ENCODE data around the gene TTBK1.

The TTBK1 gene

DNA sequence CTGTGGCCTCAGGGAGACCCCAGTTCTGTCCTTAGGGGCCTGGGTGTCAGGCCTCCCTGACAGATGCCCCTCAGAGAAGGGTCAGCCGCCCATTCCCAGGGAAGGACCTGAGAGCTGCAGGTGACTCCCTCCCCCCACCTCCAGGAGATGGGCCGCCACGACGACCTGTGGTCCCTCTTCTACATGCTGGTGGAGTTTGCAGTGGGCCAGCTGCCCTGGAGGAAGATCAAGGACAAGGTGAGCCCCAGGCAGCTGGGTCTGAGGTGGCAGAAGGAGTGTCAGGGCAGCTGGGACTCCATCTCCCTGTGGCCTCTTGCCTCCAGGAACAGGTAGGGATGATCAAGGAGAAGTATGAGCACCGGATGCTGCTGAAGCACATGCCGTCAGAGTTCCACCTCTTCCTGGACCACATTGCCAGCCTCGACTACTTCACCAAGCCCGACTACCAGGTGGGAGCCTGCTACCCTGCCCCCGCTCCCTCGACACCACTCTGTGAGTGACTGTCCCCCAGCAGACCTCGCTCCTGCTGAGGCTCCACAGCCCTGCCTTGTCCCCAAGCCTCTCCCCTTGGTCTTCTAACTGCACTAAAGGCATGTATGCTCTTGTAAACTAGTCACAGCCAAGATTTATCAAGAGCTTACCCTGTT, 12.2 kb downstream of the TTBK1 start:
- TF ChIP-seq, protein P1, sequence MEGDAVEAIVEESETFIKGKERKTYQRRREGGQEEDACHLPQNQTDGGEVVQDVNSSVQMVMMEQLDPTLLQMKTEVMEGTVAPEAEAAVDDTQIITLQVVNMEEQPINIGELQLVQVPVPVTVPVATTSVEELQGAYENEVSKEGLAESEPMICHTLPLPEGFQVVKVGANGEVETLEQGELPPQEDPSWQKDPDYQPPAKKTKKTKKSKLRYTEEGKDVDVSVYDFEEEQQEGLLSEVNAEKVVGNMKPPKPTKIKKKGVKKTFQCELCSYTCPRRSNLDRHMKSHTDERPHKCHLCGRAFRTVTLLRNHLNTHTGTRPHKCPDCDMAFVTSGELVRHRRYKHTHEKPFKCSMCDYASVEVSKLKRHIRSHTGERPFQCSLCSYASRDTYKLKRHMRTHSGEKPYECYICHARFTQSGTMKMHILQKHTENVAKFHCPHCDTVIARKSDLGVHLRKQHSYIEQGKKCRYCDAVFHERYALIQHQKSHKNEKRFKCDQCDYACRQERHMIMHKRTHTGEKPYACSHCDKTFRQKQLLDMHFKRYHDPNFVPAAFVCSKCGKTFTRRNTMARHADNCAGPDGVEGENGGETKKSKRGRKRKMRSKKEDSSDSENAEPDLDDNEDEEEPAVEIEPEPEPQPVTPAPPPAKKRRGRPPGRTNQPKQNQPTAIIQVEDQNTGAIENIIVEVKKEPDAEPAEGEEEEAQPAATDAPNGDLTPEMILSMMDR (IDR thresholded peaks at IDR 0.05; ENCODE audit: extremely low read depth, missing control alignments): no peak
- no peak for DNase-seq (ENCODE audit: low spot score)

DNA sequence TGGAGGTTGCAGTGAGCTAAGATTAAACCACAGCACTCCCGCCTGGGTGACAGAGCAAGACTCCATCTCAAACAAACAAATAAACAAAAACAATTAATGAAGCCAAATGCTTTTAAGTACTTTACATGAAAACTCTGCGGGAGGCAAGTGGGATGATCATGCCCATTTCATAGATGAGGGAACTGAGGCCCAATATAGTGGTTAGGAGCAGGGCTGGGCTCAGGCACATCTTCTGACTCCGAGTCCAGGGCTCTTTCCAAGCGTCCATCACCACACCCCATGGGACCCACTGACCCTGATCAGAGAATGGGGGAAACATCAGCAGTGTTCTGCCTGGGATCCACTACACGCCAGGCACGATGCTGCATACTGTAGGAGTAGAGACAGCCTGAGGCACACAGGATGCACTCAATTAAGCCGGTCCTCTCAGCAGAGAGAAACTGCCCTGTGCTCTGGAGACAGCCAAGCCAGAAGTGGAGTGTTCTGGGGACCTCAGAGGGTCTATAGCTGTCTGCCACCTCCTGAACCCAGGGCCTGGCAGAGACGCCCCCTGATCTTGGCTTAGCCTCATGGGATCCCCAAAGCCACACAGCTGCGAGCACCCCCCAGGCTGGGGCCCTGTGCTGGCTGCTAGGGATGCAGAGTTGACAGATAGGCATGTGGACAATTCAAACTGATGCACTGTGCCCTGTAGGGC, 13.5 kb downstream of the TTBK1 start:
- no peak for DNase-seq (ENCODE audit: low spot score)
- TF ChIP-seq, protein P1 (IDR thresholded peaks at IDR 0.05; ENCODE audit: extremely low read depth, missing control alignments): no peak

DNA sequence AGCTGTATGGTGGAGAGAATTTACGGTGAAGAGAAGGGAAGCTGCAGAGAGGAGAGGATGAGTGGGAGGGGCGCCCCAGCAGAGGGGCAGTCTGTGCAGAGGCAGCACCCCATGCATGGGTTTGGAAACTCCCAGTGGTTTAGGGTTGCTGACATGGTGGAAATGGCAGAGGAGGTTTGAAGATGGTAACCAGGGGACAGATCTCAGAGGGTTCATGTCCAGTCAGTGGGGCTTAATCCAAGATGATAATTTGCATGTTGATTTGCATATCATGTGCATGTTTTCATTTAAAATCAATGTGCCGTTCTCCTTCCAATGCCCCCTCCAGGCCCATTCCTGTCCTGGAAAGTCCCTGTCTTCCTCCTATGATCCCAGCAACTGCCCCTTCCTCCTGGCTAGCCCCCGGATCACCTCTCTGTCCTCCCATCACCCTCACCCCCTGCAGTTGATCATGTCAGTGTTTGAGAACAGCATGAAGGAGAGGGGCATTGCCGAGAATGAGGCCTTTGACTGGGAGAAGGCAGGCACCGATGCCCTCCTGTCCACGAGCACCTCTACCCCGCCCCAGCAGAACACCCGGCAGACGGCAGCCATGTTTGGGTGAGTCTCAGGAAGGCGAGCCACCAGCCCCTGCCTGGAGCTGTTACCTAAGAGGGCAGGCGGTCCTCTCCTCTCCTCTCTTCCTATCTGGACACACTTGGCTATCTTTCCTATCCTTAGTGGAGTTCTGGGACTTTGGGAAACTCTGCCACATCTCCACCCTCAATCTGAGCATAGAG, 14.3 kb downstream of the TTBK1 start:
- TF ChIP-seq, protein P1 (IDR thresholded peaks at IDR 0.05; ENCODE audit: extremely low read depth, missing control alignments): no peak
- no peak for DNase-seq (ENCODE audit: low spot score)

DNA sequence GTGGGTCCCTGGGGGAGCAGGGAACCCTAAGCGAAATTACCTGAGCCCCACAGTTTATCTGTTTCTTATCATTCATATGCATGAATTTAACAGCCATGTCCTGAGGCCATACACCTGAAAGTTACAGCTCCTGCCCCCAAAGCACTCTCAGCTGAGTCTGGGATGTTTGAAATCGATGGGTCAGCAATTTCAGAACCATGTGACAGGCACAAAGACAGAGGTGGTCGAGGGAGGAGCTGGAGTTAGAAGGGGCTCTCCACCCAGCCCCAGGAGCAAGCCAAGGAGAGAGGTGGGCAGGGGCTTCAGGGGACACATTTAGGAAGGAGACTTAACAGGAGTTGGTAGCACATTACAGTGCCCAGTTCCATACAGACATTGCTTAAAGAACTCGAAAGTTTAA, 14.9 kb downstream of the TTBK1 start:
- TF ChIP-seq, protein P1 (IDR thresholded peaks at IDR 0.05; ENCODE audit: extremely low read depth, missing control alignments): no peak
- no peak for DNase-seq (ENCODE audit: low spot score)

DNA sequence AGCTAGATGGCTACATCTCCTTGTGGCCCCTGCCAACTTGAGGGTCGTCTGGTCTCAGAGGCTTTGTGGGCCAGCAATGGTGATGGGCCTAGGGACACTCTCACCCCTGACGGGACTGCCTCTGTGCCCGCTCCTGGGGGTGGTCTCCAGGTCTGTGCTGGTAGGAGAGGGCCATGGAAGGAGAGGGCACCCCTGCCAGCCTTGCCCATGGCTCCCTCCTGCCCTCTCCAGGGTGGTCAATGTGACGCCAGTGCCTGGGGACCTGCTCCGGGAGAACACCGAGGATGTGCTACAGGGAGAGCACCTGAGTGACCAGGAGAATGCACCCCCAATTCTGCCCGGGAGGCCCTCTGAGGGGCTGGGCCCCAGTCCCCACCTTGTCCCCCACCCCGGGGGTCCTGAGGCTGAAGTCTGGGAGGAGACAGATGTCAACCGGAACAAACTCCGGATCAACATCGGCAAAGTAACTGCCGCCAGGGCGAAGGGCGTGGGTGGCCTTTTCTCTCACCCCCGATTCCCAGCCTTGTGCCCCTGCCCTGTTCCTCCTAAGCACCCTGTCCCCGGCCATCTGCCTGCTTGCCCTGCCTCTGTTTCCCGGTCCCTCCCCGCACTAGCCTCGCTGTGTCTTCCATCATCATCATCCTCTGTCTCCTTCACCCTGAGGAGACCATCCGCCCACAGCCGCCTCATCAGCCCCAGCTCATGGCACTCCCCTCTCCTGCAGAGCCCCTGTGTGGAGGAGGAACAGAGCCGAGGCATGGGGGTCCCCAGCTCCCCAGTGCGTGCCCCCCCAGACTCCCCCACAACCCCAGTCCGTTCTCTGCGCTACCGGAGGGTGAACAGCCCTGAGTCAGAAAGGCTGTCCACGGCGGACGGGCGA, 15.8 kb downstream of the TTBK1 start:
- TF ChIP-seq, protein P1 (IDR thresholded peaks at IDR 0.05; ENCODE audit: extremely low read depth, missing control alignments): no peak
- DNase-seq (ENCODE audit: low spot score): no peak

DNA sequence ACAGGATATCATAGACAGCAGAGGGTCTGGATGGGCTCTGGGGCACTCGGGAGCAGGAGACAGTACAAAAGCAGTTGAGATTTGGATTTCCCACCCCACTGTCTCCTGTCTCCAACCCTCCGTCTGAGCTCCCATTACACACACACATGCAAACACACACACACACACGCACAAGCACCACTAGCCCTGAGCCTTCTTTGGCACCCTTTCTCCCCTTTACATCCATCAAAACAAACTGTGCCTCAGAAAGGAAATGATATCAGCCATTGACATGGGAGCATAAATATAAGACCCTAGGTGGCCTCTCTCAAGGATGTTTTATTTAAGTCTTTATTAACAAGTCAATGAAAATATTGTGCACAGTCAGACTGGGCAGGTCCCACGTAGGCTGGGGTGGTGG, 17.5 kb downstream of the TTBK1 start:
- TF ChIP-seq, protein P1 (IDR thresholded peaks at IDR 0.05; ENCODE audit: extremely low read depth, missing control alignments): no peak
- no peak for DNase-seq (ENCODE audit: low spot score)

All from GM20000 (cell line).